Upper lobe of left lung (tissue), 4 donors: ENCODE results near the gene ALPP.
"Not testable (repeated sequence)": the region's sequence is repeated elsewhere in the genome, so short reads cannot be mapped to it uniquely, and the experiment has no call there.

Experiments
- EP300 ChIP-seq, 4 donors: sonication (generic); formaldehyde crosslinking; IDR thresholded peaks; one replicate each; pipeline ENCODE4 v1.5.1; 2017; ENCODE audit warnings: antibody characterized with exemption in 4 of 4, control low read depth in 2 of 4
- POLR2A ChIP-seq, 4 donors: fragments of 450-650 bp; IDR thresholded peaks; one replicate each; pipeline ENCODE4 v1.5.1; 2016 to 2017; ENCODE audit warnings: antibody characterized with exemption in 4 of 4, mild to moderate bottlenecking in 2 of 4
- POLR2AphosphoS5 ChIP-seq, 2 donors: sonication (generic); formaldehyde crosslinking; IDR thresholded peaks; one replicate each; pipeline ENCODE4 v1.5.1; 2017; ENCODE audit warnings: antibody characterized with exemption in 2 of 2
- TF ChIP-seq, protein P1 (sequence below), 6 experiments: fragments of 450-650 bp in 4 of 6; fragments of 200-600 bp in 2 of 6; sonication (generic) in 2 of 6; IDR thresholded peaks; one replicate each; pipeline ENCODE4 v1.5.1; 2016 to 2019; ENCODE audit warnings: antibody characterized with exemption in 6 of 6

DNA sequence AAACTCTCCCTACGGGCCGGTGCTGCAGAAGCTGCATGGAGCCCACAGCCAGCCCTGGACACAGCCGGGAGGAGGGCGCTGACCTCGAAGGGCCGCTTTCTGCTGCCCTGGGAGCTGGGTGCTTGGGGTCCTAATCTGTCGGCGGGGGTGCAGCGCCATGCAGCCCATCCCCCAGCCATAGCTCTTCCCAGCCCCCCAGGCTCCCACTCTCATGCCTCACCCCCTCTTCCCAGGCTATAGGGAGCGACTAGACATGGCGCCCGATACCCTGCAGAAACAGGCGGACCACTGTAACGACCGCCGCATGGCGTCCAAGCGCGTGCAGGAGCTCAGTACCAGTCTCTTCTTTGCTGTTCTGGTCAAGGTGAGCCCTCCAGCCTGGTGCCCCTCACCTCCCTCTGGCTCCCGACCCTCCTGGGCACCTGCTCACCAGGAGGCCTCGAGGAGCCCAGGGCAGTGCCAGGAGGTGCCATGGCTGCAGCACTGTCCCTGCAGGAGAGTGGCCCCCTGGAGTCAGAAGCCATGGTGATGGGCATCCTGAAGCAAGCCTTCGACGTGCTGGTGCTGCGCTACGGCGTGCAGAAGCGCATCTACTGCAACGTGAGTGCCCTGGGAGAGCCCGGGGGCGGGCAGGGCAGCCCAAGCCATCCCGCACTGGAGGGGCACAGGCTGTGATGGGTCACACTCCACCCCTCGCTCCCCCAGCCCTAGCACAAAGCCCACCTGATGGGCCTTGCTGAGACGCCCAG lies 44.2 kb upstream of the ALPP start:
- TF ChIP-seq, protein P1, sequence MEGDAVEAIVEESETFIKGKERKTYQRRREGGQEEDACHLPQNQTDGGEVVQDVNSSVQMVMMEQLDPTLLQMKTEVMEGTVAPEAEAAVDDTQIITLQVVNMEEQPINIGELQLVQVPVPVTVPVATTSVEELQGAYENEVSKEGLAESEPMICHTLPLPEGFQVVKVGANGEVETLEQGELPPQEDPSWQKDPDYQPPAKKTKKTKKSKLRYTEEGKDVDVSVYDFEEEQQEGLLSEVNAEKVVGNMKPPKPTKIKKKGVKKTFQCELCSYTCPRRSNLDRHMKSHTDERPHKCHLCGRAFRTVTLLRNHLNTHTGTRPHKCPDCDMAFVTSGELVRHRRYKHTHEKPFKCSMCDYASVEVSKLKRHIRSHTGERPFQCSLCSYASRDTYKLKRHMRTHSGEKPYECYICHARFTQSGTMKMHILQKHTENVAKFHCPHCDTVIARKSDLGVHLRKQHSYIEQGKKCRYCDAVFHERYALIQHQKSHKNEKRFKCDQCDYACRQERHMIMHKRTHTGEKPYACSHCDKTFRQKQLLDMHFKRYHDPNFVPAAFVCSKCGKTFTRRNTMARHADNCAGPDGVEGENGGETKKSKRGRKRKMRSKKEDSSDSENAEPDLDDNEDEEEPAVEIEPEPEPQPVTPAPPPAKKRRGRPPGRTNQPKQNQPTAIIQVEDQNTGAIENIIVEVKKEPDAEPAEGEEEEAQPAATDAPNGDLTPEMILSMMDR (IDR thresholded peaks at IDR 0.05): not testable (repeated sequence)
- TF ChIP-seq POLR2AphosphoS5, POLR2A, EP300 (IDR thresholded peaks at IDR 0.05): not testable (repeated sequence)
